ENCODE measurements around the gene MTG2. TPM values are rescaled to one million over a fixed set of nuclear protein-coding genes. Genes with fewer than 3 reads are reported as not detected.

MTG2 gene
- total and polyA plus RNA-seq, 7 donors: 25.0 to 56.5 (median 40.4) TPM

DNA sequence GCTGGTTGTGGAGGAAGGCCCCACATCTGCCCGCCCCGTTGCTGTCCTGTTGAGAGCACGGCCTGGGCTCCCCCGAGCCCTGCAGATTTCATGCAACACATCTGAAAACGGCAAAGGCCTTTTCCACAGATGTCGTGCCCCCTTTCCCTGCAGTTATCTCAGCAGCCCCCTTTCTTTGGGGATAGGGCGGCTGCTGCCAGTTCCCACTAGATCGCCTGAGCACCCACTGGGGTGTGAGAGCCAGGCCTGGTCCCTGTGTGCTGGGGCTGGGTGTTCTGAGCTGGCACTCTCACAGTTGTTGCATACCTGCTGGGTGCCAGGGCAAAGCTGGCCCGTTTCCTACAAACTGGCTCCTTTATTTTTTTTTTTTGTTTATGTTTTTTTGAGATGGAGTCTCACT lies 12.3 kb upstream of the MTG2 start:
- intact Hi-C loops (cut with DNase I): no loop called here
- TF ChIP-seq, protein P1, sequence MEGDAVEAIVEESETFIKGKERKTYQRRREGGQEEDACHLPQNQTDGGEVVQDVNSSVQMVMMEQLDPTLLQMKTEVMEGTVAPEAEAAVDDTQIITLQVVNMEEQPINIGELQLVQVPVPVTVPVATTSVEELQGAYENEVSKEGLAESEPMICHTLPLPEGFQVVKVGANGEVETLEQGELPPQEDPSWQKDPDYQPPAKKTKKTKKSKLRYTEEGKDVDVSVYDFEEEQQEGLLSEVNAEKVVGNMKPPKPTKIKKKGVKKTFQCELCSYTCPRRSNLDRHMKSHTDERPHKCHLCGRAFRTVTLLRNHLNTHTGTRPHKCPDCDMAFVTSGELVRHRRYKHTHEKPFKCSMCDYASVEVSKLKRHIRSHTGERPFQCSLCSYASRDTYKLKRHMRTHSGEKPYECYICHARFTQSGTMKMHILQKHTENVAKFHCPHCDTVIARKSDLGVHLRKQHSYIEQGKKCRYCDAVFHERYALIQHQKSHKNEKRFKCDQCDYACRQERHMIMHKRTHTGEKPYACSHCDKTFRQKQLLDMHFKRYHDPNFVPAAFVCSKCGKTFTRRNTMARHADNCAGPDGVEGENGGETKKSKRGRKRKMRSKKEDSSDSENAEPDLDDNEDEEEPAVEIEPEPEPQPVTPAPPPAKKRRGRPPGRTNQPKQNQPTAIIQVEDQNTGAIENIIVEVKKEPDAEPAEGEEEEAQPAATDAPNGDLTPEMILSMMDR (IDR thresholded peaks at IDR 0.05): no peak
- H3K27me3 ChIP-seq (ENCODE audit: insufficient read depth in 3 of 3, low read length in 2 of 3): no peaks in the 10 kb centered on the region
- ATAC-seq: no peak
- H3K4me3 ChIP-seq: no peak overlapping the region
- 89 to 90% (median 90%) methylated on average over 9 of the region's 9 CpGs for WGBS, 3 donors
- peak in 1 of 2 donors; percentile 27 for DNase-seq
- no peaks in the 10 kb centered on the region for H3K9me3 ChIP-seq
- H3K27ac ChIP-seq: no peak overlapping the region
- peaks cover 2 to 67% of the 10 kb centered on the region in 2 donors for H3K36me3 ChIP-seq (ENCODE audit: insufficient read depth in 1 of 2, low read depth in 1 of 2)
- peaks cover 8% of the 10 kb centered on the region for H3K4me1 ChIP-seq

DNA sequence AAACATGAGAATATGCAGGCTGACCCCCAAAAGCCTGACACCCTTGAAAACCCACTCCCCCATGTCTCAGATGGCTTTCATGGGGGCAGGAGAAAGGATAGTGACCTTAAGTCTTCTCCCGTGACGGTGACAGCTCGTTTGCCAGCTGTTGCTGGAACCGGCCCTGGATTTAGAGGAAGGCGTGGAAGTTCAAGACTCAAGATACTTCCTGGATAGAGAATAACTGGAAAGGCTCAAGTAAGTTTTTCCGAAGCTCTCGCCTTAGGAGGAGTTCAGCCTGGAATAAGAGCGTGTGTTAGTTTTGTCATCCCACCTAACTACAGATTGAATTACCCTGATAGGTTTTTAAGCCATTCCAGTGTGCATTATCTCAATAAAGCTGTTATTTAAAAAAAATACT lies 11.6 kb upstream of the MTG2 start:
- H3K4me3 ChIP-seq: no peak overlapping the region
- no peaks in the 10 kb centered on the region for H3K27me3 ChIP-seq (ENCODE audit: insufficient read depth in 3 of 3, low read length in 2 of 3)
- TF ChIP-seq, protein P1 (IDR thresholded peaks at IDR 0.05): no peak
- DNase-seq: peak in 1 of 2 donors; percentile 0
- H3K27ac ChIP-seq: no peak overlapping the region
- no peak for ATAC-seq
- peaks cover 8% of the 10 kb centered on the region for H3K4me1 ChIP-seq
- H3K9me3 ChIP-seq: no peaks in the 10 kb centered on the region
- peaks cover under 1 to 67% of the 10 kb centered on the region in 2 donors for H3K36me3 ChIP-seq (ENCODE audit: insufficient read depth in 1 of 2, low read depth in 1 of 2)
- intact Hi-C loops (cut with DNase I): no loop called here
- 51 to 74% (median 66%) methylated on average over 8 of the region's 8 CpGs for WGBS, 3 donors

DNA sequence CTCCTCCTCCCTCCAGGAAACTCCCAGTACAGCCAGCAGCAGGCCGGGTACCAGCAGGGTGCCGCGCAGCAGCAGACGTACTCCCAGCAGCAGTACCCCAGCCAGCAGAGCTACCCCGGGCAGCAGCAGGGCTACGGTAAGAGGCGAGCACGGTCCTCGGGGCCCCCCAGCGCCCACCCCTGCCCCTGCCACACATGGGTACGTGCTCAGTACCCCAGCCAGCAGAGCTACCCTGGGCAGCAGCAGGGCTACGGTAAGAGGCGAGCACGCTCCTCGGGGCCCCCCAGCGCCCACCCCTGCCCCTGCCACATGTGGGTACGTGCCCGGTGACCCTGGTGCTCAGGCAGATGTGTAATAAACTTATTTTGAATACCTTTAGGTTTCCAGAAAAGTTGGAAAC lies 10.2 kb upstream of the MTG2 start:
- Histone ChIP-seq H3K4me3 (no peak overlapping the region), H3K27me3 (ENCODE audit: insufficient read depth in 3 of 3, low read length in 2 of 3) (no peaks in the 10 kb centered on the region), H3K9me3 (no peaks in the 10 kb centered on the region), H3K4me1 (no peaks in the 10 kb centered on the region), H3K36me3 (ENCODE audit: insufficient read depth in 1 of 2, low read depth in 1 of 2) (peaks cover 0 to 77% of the 10 kb centered on the region in 2 donors), H3K27ac (no peak overlapping the region)
- peak in 1 of 2 donors; percentile 48 for DNase-seq
- 93 to 94% (median 94%) methylated on average over 18 of the region's 18 CpGs for WGBS, 3 donors
- intact Hi-C loops (cut with DNase I): no loop called here
- TF ChIP-seq, protein P1 (IDR thresholded peaks at IDR 0.05): no peak
- ATAC-seq: no peak

DNA sequence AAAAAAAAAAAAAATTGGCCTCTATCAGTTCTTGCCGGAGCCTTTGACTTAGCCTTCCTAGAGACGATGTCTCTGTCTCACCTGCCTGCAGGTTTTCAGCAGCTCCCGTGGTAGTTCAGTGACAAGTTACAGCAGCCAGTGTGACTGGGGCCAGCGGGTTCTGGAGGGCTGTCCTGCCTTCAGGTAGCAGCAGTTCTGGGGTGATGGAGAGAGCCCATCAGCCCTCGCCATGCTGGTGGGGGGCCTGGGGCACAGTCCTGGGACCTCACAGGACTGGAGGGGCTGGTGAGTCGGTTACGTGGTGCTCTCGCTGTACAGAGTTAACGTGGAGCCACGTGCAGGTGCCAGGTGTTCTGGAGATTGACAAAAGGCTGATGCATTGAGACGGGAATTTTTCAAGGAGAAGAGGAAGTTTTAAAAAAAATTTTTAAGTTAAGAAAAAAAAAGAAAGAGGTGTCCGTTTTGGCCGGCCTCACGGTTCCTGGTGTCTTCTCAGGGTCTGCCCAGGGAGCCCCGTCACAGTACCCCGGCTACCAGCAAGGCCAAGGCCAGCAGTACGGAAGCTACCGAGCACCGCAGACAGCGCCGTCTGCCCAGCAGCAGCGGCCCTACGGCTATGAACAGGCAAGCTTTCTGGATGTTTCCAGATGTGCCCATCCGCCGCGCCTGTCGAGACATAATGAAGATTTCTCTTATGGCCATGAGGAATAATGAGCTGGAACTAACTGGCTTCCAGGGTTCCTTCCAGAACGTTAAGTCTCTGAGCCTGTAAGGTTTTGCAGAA lies 8.6 kb upstream of the MTG2 start:
- 85 to 91% (median 88%) methylated on average over 28 of the region's 28 CpGs for WGBS, 3 donors
- Histone ChIP-seq H3K9me3 (no peaks in the 10 kb centered on the region), H3K27me3 (ENCODE audit: insufficient read depth in 3 of 3, low read length in 2 of 3) (no peaks in the 10 kb centered on the region), H3K4me3 (no peak overlapping the region), H3K36me3 (ENCODE audit: insufficient read depth in 1 of 2, low read depth in 1 of 2) (peaks cover 0 to 75% of the 10 kb centered on the region in 2 donors), H3K4me1 (no peaks in the 10 kb centered on the region), H3K27ac (no peak overlapping the region)
- intact Hi-C loops (cut with DNase I): no loop called here
- peak in 1 of 2 donors; percentile 40 for DNase-seq
- no peak for ATAC-seq
- TF ChIP-seq, protein P1 (IDR thresholded peaks at IDR 0.05): no peak

Data from psoas muscle (tissue), 8 donors.